GM12801 (cell line): ENCODE data around the gene MYL4.

Experiments used
- CTCF ChIP-seq: IDR thresholded peaks from one replicate; pipeline ENCODE4 v1.5.1; 2011; ENCODE audit warnings: control low read depth; ENCODE audit not compliant: insufficient read length; ENCODE audit errors: extremely low read depth

MYL4 gene

GRCh38 chr17:47267354-47267828 is 58.2 kb downstream of the MYL4 start:
- TF ChIP-seq CTCF, result no peak

- TF ChIP-seq CTCF, result no peak
Observed at GRCh38 chr17:47270946-47271705, 62.0 kb downstream of the MYL4 start.

GRCh38 chr17:47272491-47272890 is 63.3 kb downstream of the MYL4 start:
- TF ChIP-seq CTCF, result no peak

- TF ChIP-seq CTCF, result no peak
Observed at GRCh38 chr17:47273245-47273644, 64.1 kb downstream of the MYL4 start.
